GM21423 (cell line): ENCODE results near the gene RECK.
A peak's percentile ranks its signal among the peaks of the same experiment; 100 is the strongest.
"Not testable (repeated sequence)": the region's sequence is repeated elsewhere in the genome, so short reads cannot be mapped to it uniquely, and the experiment has no call there.

Source experiments
- ATAC-seq: cut with Tn5 transposase; IDR thresholded peaks from one replicate; pipeline ENCODE4 v1.9.1; 2021; ENCODE audit warnings: mild to moderate bottlenecking, moderate library complexity; ENCODE audit not compliant: unreplicated experiment

The RECK gene

DNA sequence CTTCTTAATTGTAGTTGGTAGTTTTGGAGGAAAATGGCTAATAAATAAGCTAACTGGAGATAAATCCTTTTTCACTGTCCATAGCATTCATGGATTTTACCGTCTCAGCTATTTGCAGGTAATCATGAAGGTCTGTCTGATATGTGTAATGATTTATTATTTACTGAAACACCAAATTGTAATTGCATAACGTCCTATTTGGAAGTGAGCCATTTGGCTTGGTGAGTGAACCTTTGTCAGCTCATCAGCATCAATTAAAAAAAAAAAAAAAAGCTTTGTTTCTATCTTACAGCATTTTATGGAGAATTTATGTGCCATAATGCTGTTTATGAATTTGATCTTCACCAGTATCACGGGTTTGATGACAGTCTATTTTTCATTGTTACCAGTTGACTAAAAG lies 20.2 kb downstream of the RECK start:
- no peak for ATAC-seq

- ATAC-seq: no peak
Measured at GRCh38 chr9:36063804-36064447, 27.2 kb downstream of the RECK start.

DNA sequence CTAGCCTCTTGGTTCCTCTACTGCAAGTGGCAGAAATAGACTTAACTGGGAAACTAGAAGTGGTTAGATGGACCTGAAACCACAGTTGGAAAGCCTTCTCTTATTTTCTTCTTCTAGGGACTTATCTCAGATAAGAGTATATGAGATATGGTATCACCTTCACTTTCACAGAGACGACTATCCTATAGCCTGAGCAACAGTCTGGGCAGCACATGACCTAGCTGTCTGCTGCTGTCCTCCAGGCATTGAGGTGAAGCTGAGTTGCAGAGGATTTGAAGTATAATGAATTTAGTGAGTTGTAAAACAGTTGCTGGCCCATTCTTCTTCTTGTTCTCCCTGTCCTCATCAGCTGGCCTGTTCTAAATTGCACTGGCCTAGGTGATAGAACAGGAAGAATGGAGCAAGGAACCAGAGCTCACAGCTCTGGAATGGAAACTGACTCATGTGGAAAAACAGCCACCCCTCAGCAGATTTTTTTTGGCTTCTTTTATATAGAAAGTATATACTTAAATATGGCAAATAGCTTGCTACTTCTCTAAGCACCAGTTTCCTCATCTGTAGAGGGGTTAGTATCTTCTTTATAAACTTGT lies 27.8 kb downstream of the RECK start:
- no peak for ATAC-seq

- ATAC-seq: no peak
Measured at GRCh38 chr9:36074055-36074454, 37.3 kb downstream of the RECK start.

GRCh38 chr9:36074870-36075532 lies 38.3 kb downstream of the RECK start:
- ATAC-seq: no peak

- no peak for ATAC-seq
Measured at GRCh38 chr9:36078051-36078450, 41.3 kb downstream of the RECK start.

- ATAC-seq: no peak
Measured at GRCh38 chr9:36080519-36080918, 43.8 kb downstream of the RECK start.

GRCh38 chr9:36082931-36083330 lies 46.2 kb downstream of the RECK start:
- no peak for ATAC-seq

DNA sequence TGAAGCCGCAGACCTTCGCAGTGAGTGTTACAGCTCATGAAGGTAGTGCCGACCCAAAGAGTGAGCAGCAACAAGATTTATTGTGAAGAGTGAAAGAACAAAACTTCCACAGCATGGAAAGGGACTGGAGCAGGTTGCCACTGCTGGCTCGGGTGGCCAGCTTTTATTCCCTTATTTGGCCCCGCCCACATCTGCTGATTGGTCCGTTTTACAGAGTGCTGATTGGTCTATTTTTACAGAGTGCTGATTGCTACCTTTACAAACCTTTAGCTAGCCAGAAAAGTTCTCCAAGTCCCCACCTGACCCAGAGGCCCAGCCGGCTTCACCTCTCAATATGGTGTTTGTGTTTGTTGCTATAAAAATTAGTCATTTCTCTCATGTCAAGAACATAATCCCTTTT lies 49.7 kb downstream of the RECK start:
- no peak for ATAC-seq

DNA sequence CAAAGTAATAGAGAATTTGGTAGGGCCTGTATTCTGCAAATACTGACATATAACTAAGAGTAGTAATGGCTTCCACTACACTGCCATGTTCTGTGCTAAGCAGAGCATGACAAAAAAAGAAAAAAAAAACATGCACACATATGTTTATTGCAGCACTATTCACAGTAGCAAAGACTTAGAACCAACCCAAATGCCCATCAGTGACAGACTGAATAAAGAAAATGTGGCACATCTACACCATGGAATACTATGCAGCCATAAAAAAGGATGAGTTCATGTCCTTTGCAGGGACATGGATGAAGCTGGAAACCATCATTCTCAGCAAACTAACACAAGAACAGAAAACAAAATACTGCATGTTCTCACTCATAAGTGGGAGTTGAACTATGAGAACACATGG lies 50.3 kb downstream of the RECK start:
- not testable (repeated sequence) for ATAC-seq

GRCh38 chr9:36088020-36088419 lies 51.3 kb downstream of the RECK start:
- ATAC-seq: no peak

DNA sequence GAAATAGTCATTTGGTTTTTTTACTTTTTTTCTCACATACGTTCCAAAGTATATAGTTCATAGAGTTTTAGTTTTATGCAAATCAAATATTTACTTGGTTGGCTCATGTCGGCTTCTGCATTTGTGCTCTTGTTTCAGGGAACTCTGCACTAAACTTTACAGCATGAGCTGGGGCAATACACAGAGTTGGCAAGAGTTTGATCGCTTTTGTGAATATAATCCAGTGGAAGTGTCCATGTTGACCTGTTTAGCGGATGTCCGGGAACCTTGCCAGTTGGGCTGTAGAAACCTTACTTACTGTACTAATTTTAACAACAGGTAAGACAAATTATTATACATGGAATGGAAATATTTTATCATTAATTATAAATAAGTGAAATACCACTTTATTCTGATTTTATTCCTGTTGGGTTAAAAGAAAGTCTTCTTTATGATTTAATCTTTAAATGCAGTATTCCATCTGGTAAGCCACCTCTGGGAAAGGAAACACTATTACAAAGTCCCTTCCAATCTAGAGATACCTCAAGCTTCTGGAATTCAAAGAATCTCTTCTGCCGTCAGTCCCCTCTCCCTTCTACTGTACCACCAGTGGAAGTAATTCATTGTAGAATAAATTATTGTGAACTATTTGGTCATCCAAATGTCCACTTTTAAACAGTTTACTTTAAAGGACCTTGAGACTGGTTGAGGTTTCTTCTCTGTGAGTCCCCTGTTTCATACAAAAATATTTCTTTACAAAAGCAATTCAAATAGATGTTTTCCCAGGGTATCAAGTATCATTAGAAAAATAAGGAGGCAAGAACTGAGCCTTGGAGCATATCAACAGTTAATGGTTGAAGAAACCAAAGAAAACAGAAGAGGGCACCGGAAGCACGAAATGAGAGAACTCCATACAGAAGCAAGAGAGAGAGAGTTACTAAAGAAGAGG lies 54.6 kb downstream of the RECK start:
- ATAC-seq: no peak

DNA sequence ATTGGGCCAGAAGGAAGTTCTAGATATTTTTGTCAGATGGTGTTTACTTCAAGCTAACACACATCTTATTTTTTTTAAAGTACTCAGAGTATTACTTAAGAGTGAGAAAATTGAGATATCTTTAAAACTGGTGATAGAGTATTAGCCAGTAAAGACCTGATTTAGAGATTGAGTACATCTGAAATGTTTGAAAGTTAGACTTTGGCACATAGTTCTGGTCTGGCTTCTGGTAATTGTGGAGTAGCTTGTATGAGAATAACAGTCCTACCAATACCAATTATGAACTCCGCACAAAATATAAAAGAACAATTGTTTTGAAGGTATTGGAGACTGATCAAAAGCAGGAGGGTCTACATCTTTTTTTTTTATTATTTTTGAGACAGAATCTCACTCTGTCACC lies 55.3 kb downstream of the RECK start:
- no peak for ATAC-seq

GRCh38 chr9:36092509-36093215 lies 55.9 kb downstream of the RECK start:
- ATAC-seq: peak; percentile 99

- no peak for ATAC-seq
Measured at GRCh38 chr9:36093384-36093783, 56.7 kb downstream of the RECK start.

DNA sequence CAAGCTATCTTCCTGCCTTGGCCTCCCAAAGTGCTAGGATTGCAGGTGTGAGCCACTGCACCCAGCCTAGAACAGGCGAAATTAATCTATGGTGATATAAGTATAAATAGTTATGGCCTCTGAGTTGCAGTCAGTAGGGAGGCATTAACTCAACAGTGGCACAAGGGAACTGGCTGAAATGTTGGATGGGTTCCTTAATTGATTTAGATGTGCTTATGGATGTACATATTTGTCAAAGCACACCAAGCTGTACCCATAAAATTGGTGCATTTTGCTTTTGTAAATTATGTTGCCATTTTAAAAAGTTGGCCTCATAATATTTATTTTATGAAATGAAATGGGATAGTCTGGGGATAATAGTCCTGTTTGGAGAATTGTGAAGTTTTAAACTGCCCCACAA lies 63.0 kb downstream of the RECK start:
- ATAC-seq: no peak

- ATAC-seq: no peak
Measured at GRCh38 chr9:36100532-36100931, 63.8 kb downstream of the RECK start.

DNA sequence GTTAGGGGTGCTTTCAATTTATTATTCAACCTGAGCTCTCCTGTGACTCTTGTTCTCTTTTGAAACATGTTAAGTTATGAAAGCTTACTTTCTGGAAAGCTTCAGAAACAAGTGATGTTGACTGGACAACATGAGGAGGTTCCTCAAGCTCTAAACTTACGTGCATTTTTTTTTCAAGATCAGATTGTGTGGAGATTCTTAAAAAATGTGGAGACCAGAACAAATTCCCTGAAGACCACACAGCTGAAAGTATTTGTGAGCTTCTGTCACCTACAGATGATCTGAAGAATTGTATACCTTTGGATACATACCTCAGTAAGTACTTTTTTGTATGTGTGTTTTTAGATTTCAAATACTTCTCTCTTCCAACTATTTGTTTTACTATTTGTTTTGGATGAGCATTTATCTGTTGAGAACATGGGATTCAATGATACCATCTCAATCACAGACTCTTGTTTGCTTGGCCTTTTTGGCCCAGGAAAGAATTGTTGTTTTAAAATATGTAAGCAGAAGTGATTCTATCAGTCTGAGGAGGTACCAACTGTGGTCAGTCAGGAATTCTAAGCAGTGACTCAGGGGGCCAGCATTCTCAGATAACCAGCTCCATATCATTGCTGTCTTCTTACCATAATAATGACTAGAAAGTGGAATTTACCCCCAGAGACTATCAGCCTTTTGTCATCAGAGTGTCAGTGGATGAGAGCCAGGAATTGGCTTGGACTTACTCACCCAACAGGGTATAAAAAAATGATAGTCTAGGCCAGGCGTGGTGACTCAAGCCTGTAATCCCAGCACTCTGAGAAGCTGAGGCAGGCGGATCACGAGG lies 65.4 kb downstream of the RECK start:
- ATAC-seq: no peak

GRCh38 chr9:36102742-36103495 lies 66.2 kb downstream of the RECK start:
- no peak for ATAC-seq
